Endothelial cell of umbilical vein (primary cell): ENCODE measurements around the gene POU3F1. TPM values are rescaled to one million over a fixed set of nuclear protein-coding genes. Genes with fewer than 3 reads are reported as not detected.

Experiments
- BruUV-seq: library from RNA; stranded (reverse); fragments of 400-500 nt; replicated peaks from 2 replicates; lab custom pipeline; 2021; lab: Mats Ljungman, UMichigan
- CTCF ChIA-PET: fragments of 300-600, 350-600 bp; sonication (Branson Sonifier 250); formaldehyde crosslinking; loops from one replicate; lab custom pipeline; 2021; ENCODE audit warnings: antibody characterized with exemption, inconsistent platforms; lab: Charles Lee
- POLR2A ChIA-PET: fragments of 300-600, 350-600 bp; sonication (Branson Sonifier 250); formaldehyde crosslinking; loops from one replicate; lab custom pipeline; 2021; ENCODE audit warnings: antibody characterized with exemption, inconsistent platforms; lab: Charles Lee
- DNase-seq: peaks from one replicate; pipeline ENCODE4 v3.0.0-alpha.2; 2011; ENCODE audit warnings: low read depth, low spot score
- FAIRE-seq: peaks from 2 replicates; lab custom pipeline; 2011; peaks lifted over from hg19 to GRCh38; lab: Jason Lieb, UNC
- H2AFZ ChIP-seq: 2 replicates; pipeline ENCODE4 v1.6.0; 2012; ENCODE audit warnings: low read depth, low read length, control low read depth, inconsistent platforms
- H3K27ac ChIP-seq: 2 replicates; pipeline ENCODE4 v1.5.1; 2011; ENCODE audit warnings: low read depth, mild to moderate bottlenecking, control low read depth, low read length, moderate library complexity; ENCODE audit not compliant: insufficient read depth
- H3K27me3 ChIP-seq, 2 experiments: 2 replicates each; pipeline versions ENCODE4 v1.6.0 to v1.6.1; 2011; ENCODE audit warnings: low read length in 2 of 2, mixed read lengths in 1 of 2; ENCODE audit not compliant: control insufficient read depth in 2 of 2, insufficient read depth in 2 of 2
- H3K36me3 ChIP-seq, 2 experiments: 2 replicates in 1 of 2; 3 replicates in 1 of 2; pipeline ENCODE4 v1.5.1; 2011; ENCODE audit warnings: low read length in 2 of 2, mild to moderate bottlenecking in 1 of 2, moderate library complexity in 1 of 2; ENCODE audit not compliant: control insufficient read depth in 2 of 2, insufficient read depth in 2 of 2; ENCODE audit errors: extremely low read depth in 1 of 2
- H3K4me1 ChIP-seq: 3 replicates; pipeline ENCODE4 v1.5.1; 2011; ENCODE audit warnings: mild to moderate bottlenecking, low read length; ENCODE audit not compliant: control insufficient read depth, insufficient read depth; ENCODE audit errors: extremely low read depth
- H3K4me2 ChIP-seq: 2 replicates; pipeline ENCODE4 v1.6.1; 2011; ENCODE audit warnings: low read length, control low read depth, mixed read lengths; ENCODE audit not compliant: insufficient read depth
- H3K4me3 ChIP-seq, 3 experiments: fragments of 200-600 bp in 1 of 3; sonication (generic), shearing (Covaris generic) in 1 of 3; replicated peaks in 1 of 3; 2 replicates each; pipeline ENCODE4 v1.5.1; 2011 to 2016; ENCODE audit warnings: control low read depth in 3 of 3, low read length in 3 of 3, mild to moderate bottlenecking in 2 of 3, inconsistent platforms in 1 of 3, low read depth in 1 of 3, moderate library complexity in 1 of 3; ENCODE audit not compliant: insufficient read depth in 1 of 3
- H3K79me2 ChIP-seq: 2 replicates; pipeline ENCODE4 v1.6.0; 2012; ENCODE audit warnings: low read length, inconsistent platforms; ENCODE audit not compliant: control insufficient read depth, insufficient read depth
- H3K9ac ChIP-seq: replicated peaks from 2 replicates; pipeline ENCODE3; 2011; ENCODE audit warnings: low read length, control low read depth; ENCODE audit not compliant: insufficient read depth; ENCODE audit errors: extremely low read depth
- H3K9me1 ChIP-seq: replicated peaks from 3 replicates; pipeline ENCODE4 v1.6.0; 2011; ENCODE audit warnings: mild to moderate bottlenecking, low read length; ENCODE audit not compliant: control insufficient read depth, insufficient read depth; ENCODE audit errors: extremely low read depth
- H3K9me3 ChIP-seq: replicated peaks from 2 replicates; pipeline ENCODE4 v1.5.1; 2012; ENCODE audit warnings: low read length, inconsistent platforms; ENCODE audit not compliant: control insufficient read depth, insufficient read depth
- H4K20me1 ChIP-seq: replicated peaks from 2 replicates; pipeline ENCODE3; 2011; ENCODE audit warnings: mild to moderate bottlenecking, low read length; ENCODE audit not compliant: control insufficient read depth, insufficient read depth; ENCODE audit errors: extremely low read depth
- CTCF ChIP-seq, 2 donors: IDR thresholded peaks; 1 replicate in 1 of 2; 2 replicates in 1 of 2; pipeline ENCODE4 v1.5.1; 2011; ENCODE audit warnings: low read length in 2 of 2, mild to moderate bottlenecking in 2 of 2, moderate library complexity in 2 of 2, control low read depth in 1 of 2, inconsistent platforms in 1 of 2, low read depth in 1 of 2; ENCODE audit not compliant: insufficient read depth in 1 of 2; ENCODE audit errors: extremely low read depth in 1 of 2
- EZH2 ChIP-seq: IDR thresholded peaks from 2 replicates; pipeline ENCODE4 v1.6.1; 2012; ENCODE audit warnings: borderline replicate concordance, low read depth, mild to moderate bottlenecking, moderate library complexity, low read length, inconsistent platforms; ENCODE audit not compliant: severe bottlenecking
- MYC ChIP-seq: IDR thresholded peaks from one replicate; pipeline ENCODE4 v1.6.1; 2011; ENCODE audit warnings: mild to moderate bottlenecking, low read depth, low read length
- POLR2A ChIP-seq: IDR thresholded peaks from 2 replicates; pipeline ENCODE4 v1.6.1; 2012; ENCODE audit warnings: low read depth, mild to moderate bottlenecking, control low read depth, low read length
- POLR2AphosphoS5 ChIP-seq: IDR thresholded peaks from 2 replicates; pipeline ENCODE4 v1.6.1; 2012; ENCODE audit warnings: low read depth, mild to moderate bottlenecking, control low read depth, low read length, moderate library complexity; ENCODE audit not compliant: insufficient read depth
- dilution Hi-C: fragments of 300-500 bp; cut with MboI; formaldehyde crosslinking; loops from one replicate; pipeline ENCODE4 v1.15.0; 2019; ENCODE audit warnings: low sequenced_read_pairs; ENCODE audit not compliant: extremely low pct_ligation_motif_present
- intact Hi-C: fragments of 100-400 bp; cut with micrococcal nuclease; formaldehyde crosslinking; loops from one replicate; pipeline ENCODE4 v1.10.0; 2022
- polyA plus RNA-seq, 4 experiments: library from polyadenylated mRNA; depleted of rRNA in 3 of 4; stranded (reverse) in 3 of 4; unstranded in 1 of 4; fragments of >200 nt; gene quantifications; 2 replicates each; pipeline versions ENCODE4 v1.2.1 to v1.2.3, GENCODE V29; 2011 to 2012; ENCODE audit warnings: missing spikeins in 1 of 4
- total RNA-seq: library from RNA; stranded (reverse); gene quantifications from 2 replicates; pipeline ENCODE4 v1.2.3, GENCODE V29; 2021

Gene POU3F1
- total and polyA plus RNA-seq, 2 donors (not counting 3 experiments of a cell fraction or from before 2014, with no cell fraction given): not detected

- BruUV-seq: no TSS peak
- no peaks in the 10 kb centered on the region for H4K20me1 ChIP-seq
Observed at GRCh38 chr1:38094711-38095290, 48.2 kb upstream of the POU3F1 start.

More at GRCh38 chr1:38094711-38095290, 48.2 kb upstream of the POU3F1 start:
- no peak for TF ChIP-seq MYC
- TF ChIP-seq EZH2: no peak
- TF ChIP-seq POLR2A: no peak
- TF ChIP-seq POLR2AphosphoS5: no peak
- TF ChIP-seq CTCF (IDR thresholded peaks at IDR 0.05; ENCODE audit: extremely low read depth in 1 of 2, insufficient read depth in 1 of 2, low read depth in 1 of 2, low read length in 2 of 2): no peak
- Histone ChIP-seq H3K79me2 (no peaks in the 10 kb centered on the region), H3K27ac (no peak overlapping the region), H3K4me2 (no peak overlapping the region), H3K9ac (no peak overlapping the region), H3K9me1 (no peaks in the 10 kb centered on the region), H3K4me1 (no peaks in the 10 kb centered on the region), H3K4me3 (no peak overlapping the region), H3K9me3 (no peaks in the 10 kb centered on the region), H3K27me3 (no peaks in the 10 kb centered on the region), H2AFZ (no peak overlapping the region), H3K36me3 (no peaks in the 10 kb centered on the region)
- DNase-seq (no peak), FAIRE-seq (no peak)
- POLR2A ChIA-PET: no interaction called here
- CTCF ChIA-PET: interaction anchor here (0.9 kb wide), 1 partner anchor 16 kb away, joined by 3 read pairs; no protein-coding TSS in a partner anchor
- dilution Hi-C loops (no loop called here), intact Hi-C loops (no loop called here)
